Measurements from ENCODE around the gene ATP2B2. TPM values are rescaled to one million over a fixed set of nuclear protein-coding genes. Genes with fewer than 3 reads are reported as not detected.

The ATP2B2 gene
- total RNA-seq, 2 experiments from 2014 or later = 0.06 TPM; not detected in 1

DNA sequence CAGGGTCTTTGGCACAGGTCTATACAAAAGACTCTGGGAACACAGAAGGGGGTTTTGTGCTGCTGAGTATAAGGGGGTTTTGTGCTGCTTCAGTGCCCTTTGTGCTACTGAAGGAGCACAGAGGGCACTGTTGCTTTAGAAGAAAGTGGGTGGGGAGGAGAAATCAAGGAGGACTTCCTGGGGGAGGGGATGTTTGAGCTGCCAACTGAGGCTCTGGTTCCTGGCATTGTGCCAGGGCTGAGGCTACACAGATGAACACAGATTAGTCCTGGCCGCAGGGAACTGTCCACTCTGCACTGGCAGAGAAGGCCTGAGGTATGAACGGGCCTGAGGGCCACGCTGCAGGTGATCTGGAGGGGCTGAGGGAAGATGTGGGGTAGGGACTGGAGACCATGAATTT lies 152.2 kb downstream of the ATP2B2 start:
- TF ChIP-seq EZH2phosphoT487 (IDR thresholded peaks at IDR 0.05; ENCODE audit: borderline replicate concordance, low read depth, low read length) = no peak
- TF ChIP-seq, protein P1, sequence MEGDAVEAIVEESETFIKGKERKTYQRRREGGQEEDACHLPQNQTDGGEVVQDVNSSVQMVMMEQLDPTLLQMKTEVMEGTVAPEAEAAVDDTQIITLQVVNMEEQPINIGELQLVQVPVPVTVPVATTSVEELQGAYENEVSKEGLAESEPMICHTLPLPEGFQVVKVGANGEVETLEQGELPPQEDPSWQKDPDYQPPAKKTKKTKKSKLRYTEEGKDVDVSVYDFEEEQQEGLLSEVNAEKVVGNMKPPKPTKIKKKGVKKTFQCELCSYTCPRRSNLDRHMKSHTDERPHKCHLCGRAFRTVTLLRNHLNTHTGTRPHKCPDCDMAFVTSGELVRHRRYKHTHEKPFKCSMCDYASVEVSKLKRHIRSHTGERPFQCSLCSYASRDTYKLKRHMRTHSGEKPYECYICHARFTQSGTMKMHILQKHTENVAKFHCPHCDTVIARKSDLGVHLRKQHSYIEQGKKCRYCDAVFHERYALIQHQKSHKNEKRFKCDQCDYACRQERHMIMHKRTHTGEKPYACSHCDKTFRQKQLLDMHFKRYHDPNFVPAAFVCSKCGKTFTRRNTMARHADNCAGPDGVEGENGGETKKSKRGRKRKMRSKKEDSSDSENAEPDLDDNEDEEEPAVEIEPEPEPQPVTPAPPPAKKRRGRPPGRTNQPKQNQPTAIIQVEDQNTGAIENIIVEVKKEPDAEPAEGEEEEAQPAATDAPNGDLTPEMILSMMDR (conservative IDR thresholded peaks at IDR 0.05; ENCODE audit: low read length) = peak; percentile 55
- CTCF ChIA-PET (ENCODE audit: unreplicated experiment) = no interaction called here
- BruUV-seq (replicated peaks) = no TSS peak

DNA sequence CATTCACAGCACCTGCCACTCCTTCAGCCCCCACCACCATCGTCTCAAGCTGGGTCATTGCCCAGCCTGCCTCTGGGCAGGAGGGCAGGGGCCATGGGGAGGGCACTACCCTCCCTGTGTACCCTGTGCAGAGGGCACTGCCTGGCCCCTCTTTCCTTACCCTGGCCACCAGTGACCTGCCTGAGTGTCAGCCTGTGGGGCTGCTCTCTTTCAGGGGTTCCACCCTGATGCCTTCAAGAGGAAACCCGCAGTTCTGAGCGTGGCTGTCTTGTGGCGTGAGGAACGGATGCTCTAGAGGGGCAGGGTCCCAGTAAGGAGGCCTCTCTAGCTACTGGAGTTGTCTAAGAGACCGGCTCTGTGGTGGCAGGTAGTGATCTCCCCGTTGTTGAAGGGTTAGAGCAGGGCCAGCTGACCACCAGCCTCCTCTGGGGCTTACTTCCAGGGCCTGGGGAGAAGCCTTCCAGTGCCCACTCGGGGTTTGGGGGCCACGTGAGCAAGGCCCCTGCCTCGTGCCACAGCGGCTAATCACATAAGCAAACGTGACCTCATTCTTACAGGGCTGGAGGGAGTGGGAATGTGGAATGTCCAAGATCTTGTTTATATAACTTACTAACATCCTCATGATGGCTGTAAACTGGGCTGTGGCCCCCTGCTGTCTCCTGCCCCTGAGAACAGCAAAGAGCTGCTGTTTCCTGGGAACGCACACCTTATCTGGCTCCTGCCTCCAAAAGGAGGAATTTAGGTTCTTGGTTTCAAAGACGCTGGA lies 153.1 kb downstream of the ATP2B2 start:
- H3K4me3 ChIP-seq (ENCODE audit: low read depth, low read length, poor library complexity, severe bottlenecking) = no peak overlapping the region
- no peak for DNase-seq (ENCODE audit: low spot score)
- no peak for TF ChIP-seq EZH2phosphoT487 (IDR thresholded peaks at IDR 0.05; ENCODE audit: borderline replicate concordance, low read depth, low read length)
- TF ChIP-seq, protein P1 (conservative IDR thresholded peaks at IDR 0.05; ENCODE audit: low read length) = no peak
- peak overlapping the region; percentile 20; the same call in 1 of the 2 replicates for H3K4me2 ChIP-seq (ENCODE audit: low read length)
- BruUV-seq (replicated peaks) = no TSS peak
- H2AFZ ChIP-seq (ENCODE audit: low read length) = peak overlapping the region; percentile 62; the same call in 1 of the 2 replicates
- no peaks in the 10 kb centered on the region for H3K36me3 ChIP-seq (ENCODE audit: insufficient read depth, low read length)
- intact Hi-C loops (cut with micrococcal nuclease; ENCODE audit: unreplicated experiment) = loop anchor here (5.0 kb wide), 1 partner anchor 110 kb away; no protein-coding TSS in a partner anchor
- H3K27ac ChIP-seq (ENCODE audit: low read depth, low read length, poor library complexity, severe bottlenecking) = peak overlapping the region; percentile 8
- peaks cover 69% of the 10 kb centered on the region for H3K4me1 ChIP-seq (ENCODE audit: insufficient read depth, low read length, poor library complexity, severe bottlenecking)
- H3K9me2 ChIP-seq (ENCODE audit: insufficient read depth, low read length) = no peaks in the 10 kb centered on the region
- ChIA-PET CTCF (ENCODE audit: unreplicated experiment) (no interaction called here), POLR2A (interaction anchor here (0.8 to 1.1 kb wide), 2 partner anchors 10 to 217 kb away, joined by 3 to 4 read pairs; no protein-coding TSS in a partner anchor)
- no peaks in the 10 kb centered on the region for H4K20me1 ChIP-seq (ENCODE audit: insufficient read depth, low read length)
- no peaks in the 10 kb centered on the region for H3K9me3 ChIP-seq (ENCODE audit: low read length)
- no peaks in the 10 kb centered on the region for H3K79me2 ChIP-seq (ENCODE audit: insufficient read depth, low read depth, low read length)

More for the DNA sequence above, 152.2 kb downstream of the ATP2B2 start:
- Histone ChIP-seq H3K9me2 (ENCODE audit: insufficient read depth, low read length) (no peaks in the 10 kb centered on the region), H3K4me1 (ENCODE audit: insufficient read depth, low read length, poor library complexity, severe bottlenecking) (peaks cover 77% of the 10 kb centered on the region), H3K79me2 (ENCODE audit: insufficient read depth, low read depth, low read length) (no peaks in the 10 kb centered on the region), H3K4me2 (ENCODE audit: low read length) (no peak overlapping the region), H2AFZ (ENCODE audit: low read length) (no peak overlapping the region), H3K9me3 (ENCODE audit: low read length) (no peaks in the 10 kb centered on the region), H3K36me3 (ENCODE audit: insufficient read depth, low read length) (no peaks in the 10 kb centered on the region), H3K27ac (ENCODE audit: low read depth, low read length, poor library complexity, severe bottlenecking) (peak overlapping the region; percentile 8), H4K20me1 (ENCODE audit: insufficient read depth, low read length) (no peaks in the 10 kb centered on the region), H3K4me3 (ENCODE audit: low read depth, low read length, poor library complexity, severe bottlenecking) (no peak overlapping the region)
- POLR2A ChIA-PET = interaction anchor here (0.6 kb wide), 1 partner anchor 35 kb away, joined by 3 read pairs; no protein-coding TSS in a partner anchor
- intact Hi-C loops (cut with micrococcal nuclease; ENCODE audit: unreplicated experiment) = loop anchor here (5.0 kb wide), 1 partner anchor 109 kb away; no protein-coding TSS in a partner anchor
- peak; percentile 40 for DNase-seq (ENCODE audit: low spot score)
